ENCODE results near the gene MFAP3L. TPM values are rescaled to one million over a fixed set of nuclear protein-coding genes. Genes with fewer than 3 reads are reported as not detected.

The MFAP3L gene
- total RNA-seq, 1 experiment from 2014 or later: 7.9 TPM

- BruUV-seq (replicated peaks): no TSS peak
- ATAC-seq: no peak
- H3K9me3 ChIP-seq (ENCODE audit: control insufficient read depth, insufficient read depth, low read depth, low read length): no peaks in the 10 kb centered on the region
- intact Hi-C loops (cut with micrococcal nuclease; ENCODE audit: unreplicated experiment) (no loop called here), in situ Hi-C loops (cut with HindIII; ENCODE audit: low pct_unique_long_range_greater_than_20kb, low sequenced_read_pairs) (no loop called here)
- POLR2A ChIA-PET: no interaction called here
- no peaks in the 10 kb centered on the region for H3K36me3 ChIP-seq (ENCODE audit: control insufficient read depth, insufficient read depth, low read length)
- no peak overlapping the region for H3K4me3 ChIP-seq (ENCODE audit: low read depth in 2 of 2, low read length in 2 of 2)
- CTCF ChIA-PET: no interaction called here
- no peak overlapping the region for H3K27ac ChIP-seq (ENCODE audit: low read length)
- no peak for DNase-seq (ENCODE audit: low read depth, low spot score)
- no peaks in the 10 kb centered on the region for H3K27me3 ChIP-seq (ENCODE audit: control insufficient read depth, insufficient read depth, low read length)
- TF ChIP-seq REST (IDR thresholded peaks at IDR 0.05; ENCODE audit: insufficient read depth in 1 of 2, low read depth in 2 of 2, low read length in 1 of 2) (no peak), TCF7L2 (IDR thresholded peaks at IDR 0.05; ENCODE audit: low read depth, low read length) (no peak), SIN3A (IDR thresholded peaks at IDR 0.05; ENCODE audit: borderline replicate concordance, insufficient read depth, low read depth, low read length) (no peak), POLR2AphosphoS5 (IDR thresholded peaks at IDR 0.05; ENCODE audit: low read depth, low read length) (no peak), CTCF (IDR thresholded peaks at IDR 0.05) (no peak)
- no peaks in the 10 kb centered on the region for H3K4me1 ChIP-seq (ENCODE audit: control insufficient read depth, insufficient read depth, low read length)
Measured at GRCh38 chr4:170001745-170002267, 24.4 kb downstream of the MFAP3L start.

DNA sequence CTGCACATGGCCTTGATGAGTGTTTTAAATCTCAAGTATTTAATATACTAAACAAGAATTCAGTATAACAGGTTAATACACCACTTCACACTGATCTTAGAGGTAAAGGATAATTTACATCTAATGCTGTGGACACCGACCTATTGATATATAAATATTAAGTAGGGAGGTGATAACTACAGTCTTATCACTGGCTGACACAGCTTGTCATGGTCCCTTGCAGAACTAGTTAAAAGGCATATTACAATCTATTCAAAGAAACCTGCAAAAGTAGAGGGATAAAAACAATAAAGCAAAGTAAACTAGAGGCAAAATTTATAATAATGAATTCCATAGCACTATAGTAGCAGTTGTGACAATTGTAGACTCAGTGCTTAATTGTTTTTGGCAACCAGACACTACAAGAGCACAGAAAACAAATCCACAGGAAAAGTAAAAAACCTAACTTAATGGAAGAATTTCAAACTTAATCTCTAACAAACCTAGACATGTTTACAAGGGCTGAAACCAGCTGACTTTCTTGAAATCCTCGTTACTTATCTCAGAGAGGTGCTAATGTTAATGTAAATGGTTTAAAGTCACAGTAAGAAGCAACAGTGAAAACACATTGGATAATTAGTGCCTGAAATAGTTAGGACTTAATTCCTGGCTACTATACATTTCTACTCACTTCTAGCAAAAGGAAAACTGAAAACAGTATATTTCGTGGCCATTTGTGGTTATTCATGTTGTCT, 25.0 kb downstream of the MFAP3L start:
- in situ Hi-C loops (cut with HindIII; ENCODE audit: low pct_unique_long_range_greater_than_20kb, low sequenced_read_pairs) (no loop called here), intact Hi-C loops (cut with micrococcal nuclease; ENCODE audit: unreplicated experiment) (no loop called here)
- ChIA-PET CTCF (no interaction called here), POLR2A (no interaction called here)
- no peaks in the 10 kb centered on the region for H3K36me3 ChIP-seq (ENCODE audit: control insufficient read depth, insufficient read depth, low read length)
- no peak overlapping the region for H3K27ac ChIP-seq (ENCODE audit: low read length)
- TF ChIP-seq POLR2AphosphoS5 (IDR thresholded peaks at IDR 0.05; ENCODE audit: low read depth, low read length): no peak
- TF ChIP-seq SIN3A (IDR thresholded peaks at IDR 0.05; ENCODE audit: borderline replicate concordance, insufficient read depth, low read depth, low read length): no peak
- no peak for TF ChIP-seq TCF7L2 (IDR thresholded peaks at IDR 0.05; ENCODE audit: low read depth, low read length)
- TF ChIP-seq REST (IDR thresholded peaks at IDR 0.05; ENCODE audit: insufficient read depth in 1 of 2, low read depth in 2 of 2, low read length in 1 of 2): no peak
- no peak for TF ChIP-seq CTCF (IDR thresholded peaks at IDR 0.05)
- no peaks in the 10 kb centered on the region for H3K9me3 ChIP-seq (ENCODE audit: control insufficient read depth, insufficient read depth, low read depth, low read length)
- H3K4me1 ChIP-seq (ENCODE audit: control insufficient read depth, insufficient read depth, low read length): no peaks in the 10 kb centered on the region
- no peak overlapping the region for H3K4me3 ChIP-seq (ENCODE audit: low read depth in 2 of 2, low read length in 2 of 2)
- BruUV-seq (replicated peaks): no TSS peak
- DNase-seq (ENCODE audit: low read depth, low spot score): no peak
- no peak for ATAC-seq
- no peaks in the 10 kb centered on the region for H3K27me3 ChIP-seq (ENCODE audit: control insufficient read depth, insufficient read depth, low read length)
